Osteocyte (in vitro differentiated cells): Measurements from ENCODE around the gene BSCL2. TPM values are rescaled to one million over a fixed set of nuclear protein-coding genes. Genes with fewer than 3 reads are reported as not detected.
"Not testable (repeated sequence)": the region's sequence is repeated elsewhere in the genome, so short reads cannot be mapped to it uniquely, and the experiment has no call there.

Experiments
- DNase-seq: peaks from one replicate; pipeline ENCODE4 v3.0.0; 2021; ENCODE audit warnings: mixed read lengths; ENCODE audit not compliant: unreplicated experiment; ENCODE audit errors: extremely low spot score
- H3K27ac Mint-ChIP-seq: one replicate; pipeline ENCODE4 v1.8.0; 2021; ENCODE audit warnings: mild to moderate bottlenecking, mixed read lengths; ENCODE audit not compliant: unreplicated experiment
- H3K27me3 Mint-ChIP-seq: one replicate; pipeline ENCODE4 v1.8.0; 2021; ENCODE audit warnings: mixed read lengths; ENCODE audit not compliant: unreplicated experiment
- H3K36me3 Mint-ChIP-seq: one replicate; pipeline ENCODE4 v1.8.0; 2021; ENCODE audit warnings: mixed read lengths; ENCODE audit not compliant: unreplicated experiment
- H3K4me1 Mint-ChIP-seq: one replicate; pipeline ENCODE4 v1.8.0; 2021; ENCODE audit warnings: mixed read lengths; ENCODE audit not compliant: unreplicated experiment
- H3K4me3 Mint-ChIP-seq: one replicate; pipeline ENCODE4 v1.8.0; 2021; ENCODE audit warnings: mild to moderate bottlenecking, moderate library complexity, mixed read lengths; ENCODE audit not compliant: unreplicated experiment
- H3K9me3 Mint-ChIP-seq: one replicate; pipeline ENCODE4 v1.8.0; 2021; ENCODE audit warnings: mixed read lengths; ENCODE audit not compliant: unreplicated experiment
- CTCF ChIP-seq: fragments of 200-600 bp; sonication (generic); IDR thresholded peaks from 2 replicates; pipeline ENCODE4 v1.5.0; 2021; ENCODE audit warnings: antibody characterized with exemption, mild to moderate bottlenecking, moderate library complexity
- total RNA-seq: library from RNA; stranded (reverse); gene quantifications from 2 replicates; pipeline ENCODE4 v1.2.1, GENCODE V29; 2021

BSCL2 gene
- total RNA-seq, 1 donor from 2014 or later = 54.1 TPM

- TF ChIP-seq CTCF = no peak
- Mint-ChIP-seq H3K27me3 (no peaks in the 10 kb centered on the region), H3K36me3 (peaks cover 5% of the 10 kb centered on the region), H3K9me3 (no peaks in the 10 kb centered on the region), H3K4me3 (peak overlapping the region; percentile 95), H3K27ac (no peak overlapping the region), H3K4me1 (peaks cover 19% of the 10 kb centered on the region)
- DNase-seq = no peak
Observed at GRCh38 chr11:62752177-62752785, 45.1 kb upstream of the BSCL2 start.

DNA sequence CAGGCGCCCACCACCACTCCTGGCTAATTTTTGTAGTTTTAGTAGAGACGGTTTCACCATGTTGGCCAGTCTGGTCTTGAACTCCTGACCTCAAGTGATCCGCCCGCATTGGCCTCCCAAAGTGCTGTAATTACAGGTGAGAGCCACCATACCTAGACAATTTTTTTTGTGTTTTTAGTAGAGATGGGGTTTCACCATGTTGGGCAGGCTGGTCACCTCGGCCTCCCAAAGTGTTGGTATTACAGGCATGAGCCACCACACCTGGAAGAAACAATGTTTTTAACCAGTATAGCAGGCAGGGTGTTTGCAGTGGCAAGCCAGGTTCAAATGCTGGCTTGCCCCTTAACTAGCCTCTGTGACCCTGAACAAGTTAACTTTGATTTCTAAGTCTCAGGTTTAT is 42.7 kb upstream of the BSCL2 start:
- not testable (repeated sequence) for H3K27me3 Mint-ChIP-seq, H3K27ac Mint-ChIP-seq, H3K4me3 Mint-ChIP-seq, DNase-seq, H3K9me3 Mint-ChIP-seq, H3K36me3 Mint-ChIP-seq
- peaks cover 19% of the 10 kb centered on the region for H3K4me1 Mint-ChIP-seq

GRCh38 chr11:62747475-62748160 is 40.4 kb upstream of the BSCL2 start:
- Mint-ChIP-seq H3K4me3 (no peak overlapping the region), H3K9me3 (no peaks in the 10 kb centered on the region), H3K4me1 (peaks cover 7% of the 10 kb centered on the region), H3K27ac (no peak overlapping the region), H3K36me3 (peaks cover 3% of the 10 kb centered on the region), H3K27me3 (no peaks in the 10 kb centered on the region)
- TF ChIP-seq CTCF = no peak
- no peak for DNase-seq

DNA sequence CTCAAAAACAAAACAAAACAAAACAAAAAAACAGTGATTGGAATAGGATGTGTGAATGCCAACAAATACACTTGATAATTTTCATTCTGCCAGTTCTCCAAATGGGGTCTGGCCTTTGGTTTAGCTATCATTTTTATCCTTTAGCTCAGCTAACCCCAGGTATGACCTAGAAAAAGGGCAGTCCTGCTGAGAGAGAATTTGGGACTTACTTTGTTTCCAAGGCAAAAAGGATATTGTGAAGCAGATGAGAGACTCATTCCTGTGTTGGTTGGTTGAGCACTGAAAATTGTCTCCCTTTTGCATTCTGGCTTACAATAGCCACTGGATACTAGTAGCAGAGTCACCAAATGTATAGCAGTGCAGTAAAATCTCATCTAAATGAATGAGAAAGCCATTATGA is 30.0 kb upstream of the BSCL2 start:
- Mint-ChIP-seq H3K9me3 (no peaks in the 10 kb centered on the region), H3K4me1 (peaks cover 3% of the 10 kb centered on the region), H3K4me3 (no peak overlapping the region), H3K27ac (no peak overlapping the region), H3K27me3 (no peaks in the 10 kb centered on the region), H3K36me3 (peaks cover 21% of the 10 kb centered on the region)
- no peak for TF ChIP-seq CTCF
- DNase-seq = no peak

GRCh38 chr11:62732830-62733229 is 25.6 kb upstream of the BSCL2 start:
- H3K27ac Mint-ChIP-seq = no peak overlapping the region
- peaks cover 6% of the 10 kb centered on the region for H3K36me3 Mint-ChIP-seq
- peaks cover 22% of the 10 kb centered on the region for H3K4me1 Mint-ChIP-seq
- peak; percentile 32 for TF ChIP-seq CTCF
- no peaks in the 10 kb centered on the region for H3K9me3 Mint-ChIP-seq
- no peak for DNase-seq
- H3K4me3 Mint-ChIP-seq = no peak overlapping the region
- no peaks in the 10 kb centered on the region for H3K27me3 Mint-ChIP-seq

GRCh38 chr11:62730076-62730475 is 22.9 kb upstream of the BSCL2 start:
- Mint-ChIP-seq H3K4me3 (peak overlapping the region; percentile 88), H3K4me1 (peaks cover 33% of the 10 kb centered on the region), H3K27ac (peak overlapping the region; percentile 57)
- H3K36me3 Mint-ChIP-seq, H3K27me3 Mint-ChIP-seq, DNase-seq, H3K9me3 Mint-ChIP-seq: not testable (repeated sequence)
